Esophagus (tissue), 2 donors: ENCODE measurements around the gene WDFY3. TPM values are rescaled to one million over a fixed set of nuclear protein-coding genes. Genes with fewer than 3 reads are reported as not detected.

Experiments used
- H3K27ac ChIP-seq, 2 donors: one replicate each; pipeline ENCODE4 v1.5.1; 2013; ENCODE audit warnings: low read depth in 2 of 2, mild to moderate bottlenecking in 2 of 2, inconsistent platforms in 1 of 2, low read length in 1 of 2, moderate library complexity in 1 of 2
- H3K27me3 ChIP-seq, 2 donors: one replicate each; pipeline ENCODE4 v1.6.1; 2013; ENCODE audit warnings: low read length in 2 of 2, control low read depth in 1 of 2, mild to moderate bottlenecking in 1 of 2; ENCODE audit not compliant: insufficient read depth in 2 of 2, control insufficient read depth in 1 of 2
- H3K36me3 ChIP-seq, 2 donors: one replicate each; pipeline ENCODE4 v1.6.1; 2013; ENCODE audit warnings: low read length in 1 of 2; ENCODE audit not compliant: control insufficient read depth in 2 of 2, insufficient read depth in 2 of 2
- H3K4me1 ChIP-seq, 2 donors: one replicate each; pipeline ENCODE4 v1.6.1; 2013; ENCODE audit warnings: low read length in 1 of 2; ENCODE audit not compliant: control insufficient read depth in 2 of 2, insufficient read depth in 2 of 2
- H3K4me3 ChIP-seq, 2 donors: one replicate each; pipeline ENCODE4 v1.5.1; 2013; ENCODE audit warnings: low read length in 2 of 2, mild to moderate bottlenecking in 2 of 2, low read depth in 1 of 2, moderate library complexity in 1 of 2
- H3K9me3 ChIP-seq, 2 donors: one replicate each; pipeline ENCODE4 v1.6.1; 2013; ENCODE audit warnings: mild to moderate bottlenecking in 2 of 2, low read depth in 1 of 2, low read length in 1 of 2, moderate library complexity in 1 of 2; ENCODE audit not compliant: control insufficient read depth in 2 of 2, insufficient read depth in 1 of 2
- WGBS, 2 donors: extraction: QIAGEN DNeasy Blood & Tissue Kit; methylation state at CpG; one replicate each; pipeline ENCODE4 v1.1.7; 2013; 5-methylcytosine and 5-hydroxymethylcytosine counted together
- polyA plus RNA-seq, 2 donors: library from polyadenylated mRNA; stranded (reverse); fragments of 200-250 nt; gene quantifications; one replicate each; pipeline ENCODE4 v1.2.3, GENCODE V29; 2013
- donor health status: healthy with polysubstance abuse.
- donor health status: Bipolar disorder and iron deficiency.

WDFY3 gene
- polyA plus RNA-seq, 2 donors, result 9.4 to 10.8 TPM

- no peaks in the 10 kb centered on the region for H3K27me3 ChIP-seq
- H3K4me3 ChIP-seq, result no peak overlapping the region
- peaks cover 0 to 14% of the 10 kb centered on the region in 2 donors for H3K36me3 ChIP-seq
- no peaks in the 10 kb centered on the region for H3K4me1 ChIP-seq
- WGBS, 2 donors, result 76 to 82% methylated on average over 4 of the region's 4 CpGs
- no peaks in the 10 kb centered on the region for H3K9me3 ChIP-seq
- H3K27ac ChIP-seq, result no peak overlapping the region
Observed at GRCh38 chr4:84751707-84752106, 214.8 kb downstream of the WDFY3 start.

DNA sequence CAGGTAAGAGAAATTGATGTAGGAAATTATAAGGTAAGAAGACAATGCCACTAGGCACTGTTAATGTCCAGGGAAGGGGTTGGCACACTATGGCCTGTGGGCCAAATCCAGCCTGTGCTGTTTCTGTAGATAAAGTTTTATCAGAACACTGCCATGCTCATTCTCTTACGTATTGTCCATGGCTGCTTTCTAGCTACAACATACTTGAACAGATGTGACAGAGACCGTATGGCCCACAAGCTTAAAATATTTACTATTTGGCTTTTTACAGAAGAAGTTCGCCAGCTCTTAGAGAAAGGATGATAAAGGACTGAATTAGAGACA lies 215.6 kb downstream of the WDFY3 start:
- 83 to 84% methylated on average over 3 of the region's 3 CpGs for WGBS, 2 donors
- no peaks in the 10 kb centered on the region for H3K4me1 ChIP-seq
- no peaks in the 10 kb centered on the region for H3K27me3 ChIP-seq
- peaks cover 0 to 14% of the 10 kb centered on the region in 2 donors for H3K36me3 ChIP-seq
- H3K4me3 ChIP-seq, result no peak overlapping the region
- no peak overlapping the region for H3K27ac ChIP-seq
- no peaks in the 10 kb centered on the region for H3K9me3 ChIP-seq

DNA sequence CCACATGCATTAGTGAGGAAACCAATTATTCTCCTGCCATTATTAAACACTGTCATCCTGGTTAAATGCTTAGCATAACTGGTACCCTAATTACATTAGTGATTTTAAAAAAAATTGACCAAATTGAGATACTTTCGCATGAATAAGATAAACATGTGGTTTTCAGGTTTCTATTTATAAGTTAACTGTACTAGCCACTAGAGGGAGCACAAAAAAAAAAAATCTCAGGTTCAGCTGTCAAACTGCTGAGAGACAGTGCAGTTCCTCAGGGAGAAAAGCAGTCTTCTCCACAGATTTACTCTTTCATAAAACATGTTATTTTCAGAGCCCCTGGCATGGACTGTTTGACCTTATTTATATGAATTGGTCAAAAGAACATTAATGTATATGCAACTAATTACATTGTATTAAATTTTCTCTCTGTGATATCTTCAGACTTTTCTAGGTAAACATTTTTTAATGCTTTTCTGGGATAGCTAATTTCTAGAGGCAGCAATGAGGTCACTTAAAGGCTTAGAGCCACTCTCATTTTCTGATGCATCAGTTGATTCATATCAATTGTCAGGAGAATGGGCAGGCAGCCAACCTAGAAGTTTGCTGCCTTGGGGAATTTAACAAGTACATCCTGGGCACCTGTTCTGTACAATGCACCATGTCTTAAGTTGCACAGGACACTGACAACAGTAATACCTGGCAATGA lies 216.1 kb downstream of the WDFY3 start:
- H3K36me3 ChIP-seq, result peaks cover 0 to 14% of the 10 kb centered on the region in 2 donors
- H3K4me1 ChIP-seq, result no peaks in the 10 kb centered on the region
- H3K4me3 ChIP-seq, result no peak overlapping the region
- H3K27ac ChIP-seq, result no peak overlapping the region
- 7 to 13% methylated on average over 1 of the region's 1 CpG for WGBS, 2 donors
- H3K9me3 ChIP-seq, result no peaks in the 10 kb centered on the region
- H3K27me3 ChIP-seq, result no peaks in the 10 kb centered on the region

DNA sequence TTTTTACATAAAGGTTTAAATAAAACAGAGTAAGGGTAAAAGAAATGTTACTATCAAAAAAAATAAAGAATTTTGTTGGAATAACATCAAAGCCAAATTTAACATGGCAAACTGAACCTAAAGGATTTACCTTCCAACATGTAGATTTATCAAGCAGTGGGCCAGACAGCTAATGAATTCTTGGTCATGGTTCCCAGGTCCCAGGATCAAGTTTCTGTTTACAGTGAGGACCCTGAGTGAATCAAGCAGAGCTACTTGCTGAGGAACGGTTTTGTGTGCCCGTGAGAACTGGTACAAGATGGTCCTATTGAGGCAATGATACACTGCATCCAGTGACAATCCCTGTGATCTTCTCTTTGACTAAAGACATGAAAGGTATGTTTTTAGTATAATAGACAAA lies 226.4 kb downstream of the WDFY3 start:
- H3K27ac ChIP-seq, result no peak overlapping the region
- H3K9me3 ChIP-seq, result no peaks in the 10 kb centered on the region
- no peak overlapping the region for H3K4me3 ChIP-seq
- H3K4me1 ChIP-seq, result no peaks in the 10 kb centered on the region
- H3K27me3 ChIP-seq, result no peaks in the 10 kb centered on the region
- 86 to 89% methylated on average over 2 of the region's 2 CpGs for WGBS, 2 donors
- H3K36me3 ChIP-seq, result peaks cover 12 to 14% of the 10 kb centered on the region in 2 donors

DNA sequence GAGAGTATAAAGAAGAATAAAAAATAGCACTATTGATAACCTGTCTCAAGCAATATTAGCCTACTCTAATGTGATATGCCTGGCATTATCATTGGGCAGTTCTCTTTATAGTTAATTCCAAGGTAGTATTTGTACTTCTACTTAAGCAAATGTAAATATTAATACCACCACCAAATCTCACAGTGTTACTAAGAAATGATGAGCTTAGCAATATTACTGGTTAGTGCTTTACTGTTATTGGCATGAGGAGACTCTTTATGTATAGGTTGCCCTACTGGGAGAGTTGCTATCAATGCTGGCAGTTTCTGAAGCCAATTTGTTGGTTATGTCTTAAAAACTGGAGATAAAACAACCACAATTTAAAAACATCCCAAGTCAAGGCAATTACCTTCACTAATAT lies 227.9 kb downstream of the WDFY3 start:
- H3K9me3 ChIP-seq, result no peaks in the 10 kb centered on the region
- H3K27me3 ChIP-seq, result no peaks in the 10 kb centered on the region
- no peaks in the 10 kb centered on the region for H3K4me1 ChIP-seq
- H3K27ac ChIP-seq, result no peak overlapping the region
- H3K4me3 ChIP-seq, result no peak overlapping the region
- H3K36me3 ChIP-seq, result peaks cover 12 to 14% of the 10 kb centered on the region in 2 donors

GRCh38 chr4:84737656-84738055 lies 228.8 kb downstream of the WDFY3 start:
- WGBS, 2 donors, result 81 to 83% methylated on average over 3 of the region's 3 CpGs
- Histone ChIP-seq H3K27ac (no peak overlapping the region), H3K36me3 (peaks cover 12 to 16% of the 10 kb centered on the region in 2 donors), H3K4me3 (no peak overlapping the region), H3K9me3 (no peaks in the 10 kb centered on the region), H3K27me3 (no peaks in the 10 kb centered on the region), H3K4me1 (no peaks in the 10 kb centered on the region)

- Histone ChIP-seq H3K36me3 (peaks cover 3 to 6% of the 10 kb centered on the region in 2 donors), H3K9me3 (no peaks in the 10 kb centered on the region), H3K4me3 (no peak overlapping the region), H3K4me1 (no peaks in the 10 kb centered on the region), H3K27ac (no peak overlapping the region), H3K27me3 (no peaks in the 10 kb centered on the region)
Observed at GRCh38 chr4:84734037-84734436, 232.5 kb downstream of the WDFY3 start.

GRCh38 chr4:84733343-84734033 lies 233.0 kb downstream of the WDFY3 start:
- WGBS, 2 donors, result 92 to 94% methylated on average over 13 of the region's 13 CpGs
- Histone ChIP-seq H3K27me3 (no peaks in the 10 kb centered on the region), H3K9me3 (no peaks in the 10 kb centered on the region), H3K27ac (no peak overlapping the region), H3K4me1 (no peaks in the 10 kb centered on the region), H3K4me3 (no peak overlapping the region), H3K36me3 (peaks cover 3 to 6% of the 10 kb centered on the region in 2 donors)

DNA sequence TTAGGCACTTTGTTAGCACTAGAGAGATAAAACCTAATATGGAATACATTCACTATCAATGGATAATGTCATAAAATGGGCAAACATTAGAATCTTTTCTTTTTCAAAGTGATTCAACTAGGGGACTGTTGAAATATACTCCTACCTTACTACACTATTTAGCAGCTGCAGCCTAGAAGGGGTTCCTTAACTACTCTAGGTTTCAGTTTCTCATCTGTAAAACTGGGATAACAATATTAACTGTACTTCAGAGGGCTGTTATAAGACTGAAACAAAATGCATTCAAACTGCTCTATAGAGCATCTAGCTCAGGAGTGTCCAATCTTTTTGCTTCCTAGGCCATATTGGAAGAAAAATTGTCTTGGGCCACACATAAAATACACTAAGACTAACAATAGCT lies 236.1 kb downstream of the WDFY3 start:
- no peaks in the 10 kb centered on the region for H3K9me3 ChIP-seq
- H3K4me1 ChIP-seq, result no peaks in the 10 kb centered on the region
- H3K27me3 ChIP-seq, result no peaks in the 10 kb centered on the region
- H3K4me3 ChIP-seq, result no peak overlapping the region
- H3K36me3 ChIP-seq, result peaks cover 3 to 6% of the 10 kb centered on the region in 2 donors
- no peak overlapping the region for H3K27ac ChIP-seq

GRCh38 chr4:84727491-84727890 lies 239.0 kb downstream of the WDFY3 start:
- H3K27ac ChIP-seq, result no peak overlapping the region
- H3K4me1 ChIP-seq, result no peaks in the 10 kb centered on the region
- WGBS, 2 donors, result 70 to 80% methylated on average over 1 of the region's 1 CpG
- no peaks in the 10 kb centered on the region for H3K36me3 ChIP-seq
- H3K4me3 ChIP-seq, result no peak overlapping the region
- H3K27me3 ChIP-seq, result no peaks in the 10 kb centered on the region
- H3K9me3 ChIP-seq, result no peaks in the 10 kb centered on the region
